HepG2 (cell line): Measurements from ENCODE around the gene NAGA. TPM values are rescaled to one million over a fixed set of nuclear protein-coding genes. Genes with fewer than 3 reads are reported as not detected.
A peak's percentile ranks its signal among the peaks of the same experiment; 100 is the strongest.
"Not testable (repeated sequence)": the region's sequence is repeated elsewhere in the genome, so short reads cannot be mapped to it uniquely, and the experiment has no call there.

ENCODE experiments used
- ATAC-seq: fragments of 200-7000 bp; cut with Tn5 transposase; 3 replicates; pipeline ENCODE4 v1.9.1; 2020; ENCODE audit warnings: mild to moderate bottlenecking, moderate library complexity
- BruUV-seq: library from RNA; stranded (reverse); fragments of 400-500 nt; replicated peaks from 2 replicates; lab custom pipeline; 2021; lab: Mats Ljungman, UMichigan
- CTCF ChIA-PET: fragments of 300-600 bp; formaldehyde crosslinking; extraction: SDS; loops from one replicate; lab custom pipeline; 2021; ENCODE audit warnings: low total read pairs, inconsistent platforms, low intra/inter-chr PET ratio; lab: Yijun Ruan, JAX
- POLR2A ChIA-PET: fragments of 350-600 bp; sonication (Branson Sonifier 250); formaldehyde crosslinking; loops from one replicate; lab custom pipeline; 2020; ENCODE audit warnings: antibody characterized with exemption, inconsistent platforms; lab: Yijun Ruan, JAX
- DNase-seq: peaks from one replicate; pipeline ENCODE4 v3.0.0-alpha.2; 2015; ENCODE audit warnings: low spot score
- FAIRE-seq: peaks from 3 replicates; lab custom pipeline; 2011; peaks lifted over from hg19 to GRCh38; lab: Jason Lieb, UNC
- H2AFZ ChIP-seq: one replicate; pipeline ENCODE4 v1.6.1; 2011; ENCODE audit warnings: low read length, inconsistent platforms
- H3K27ac ChIP-seq: fragments of 300-600 bp; 3 replicates; pipeline ENCODE4 v1.8.0; 2011; ENCODE audit warnings: mixed run types, mild to moderate bottlenecking, mixed read lengths, low read length, inconsistent platforms; ENCODE audit not compliant: insufficient read depth; ENCODE audit errors: extremely low read length
- H3K27me3 ChIP-seq, 2 experiments: fragments of 200-600 bp in 1 of 2; 2 replicates in 1 of 2; 3 replicates in 1 of 2; pipeline versions ENCODE4 v1.6.0 to v1.8.0; 2011; ENCODE audit warnings: low read length in 2 of 2, mild to moderate bottlenecking in 2 of 2, moderate library complexity in 2 of 2, inconsistent platforms in 1 of 2; ENCODE audit not compliant: insufficient read depth in 2 of 2, control insufficient read depth in 1 of 2
- H3K36me3 ChIP-seq, 2 experiments: fragments of 200-600 bp in 1 of 2; replicated peaks in 1 of 2; 2 replicates in 1 of 2; 3 replicates in 1 of 2; pipeline versions ENCODE4 v1.5.1 to v1.8.0; 2011; ENCODE audit warnings: low read length in 2 of 2, inconsistent platforms in 1 of 2; ENCODE audit not compliant: insufficient read depth in 2 of 2, control insufficient read depth in 1 of 2
- H3K4me1 ChIP-seq: 2 replicates; pipeline ENCODE4 v1.5.1; 2012; ENCODE audit warnings: low read length, inconsistent platforms; ENCODE audit not compliant: insufficient read depth
- H3K4me2 ChIP-seq: 2 replicates; pipeline ENCODE4 v1.6.0; 2011; ENCODE audit warnings: low read depth, low read length, inconsistent platforms
- H3K4me3 ChIP-seq, 3 experiments: fragments of 200-600 bp in 1 of 3; sonication (generic), shearing (Covaris generic) in 1 of 3; replicated peaks in 1 of 3; 2 replicates each; pipeline ENCODE4 v1.5.1; 2011 to 2016; ENCODE audit warnings: low read length in 3 of 3, inconsistent platforms in 2 of 3, low read depth in 2 of 3, mild to moderate bottlenecking in 2 of 3, control low read depth in 1 of 3, mixed read lengths in 1 of 3; ENCODE audit not compliant: insufficient read depth in 1 of 3
- H3K79me2 ChIP-seq: one replicate; pipeline ENCODE4 v1.6.1; 2011; ENCODE audit warnings: low read length, inconsistent platforms; ENCODE audit not compliant: insufficient read depth
- H3K9ac ChIP-seq: 2 replicates; pipeline ENCODE4 v1.6.0; 2011; ENCODE audit warnings: mild to moderate bottlenecking, low read depth, low read length, inconsistent platforms; ENCODE audit not compliant: insufficient read depth
- H3K9me3 ChIP-seq: 2 replicates; pipeline ENCODE4 v1.5.1; 2012; ENCODE audit warnings: mild to moderate bottlenecking, low read length
- H4K20me1 ChIP-seq: 2 replicates; pipeline ENCODE4 v1.6.0; 2011; ENCODE audit warnings: inconsistent platforms, mild to moderate bottlenecking, low read length, moderate library complexity; ENCODE audit not compliant: insufficient read depth
- THAP8 ChIP-seq: sonication (generic); formaldehyde crosslinking; IDR thresholded peaks from 2 replicates; pipeline ENCODE4 v1.5.1; 2020; ENCODE audit warnings: missing genetic modification reagents, mild to moderate bottlenecking, borderline replicate concordance
- ZNF280D ChIP-seq: sonication (generic); formaldehyde crosslinking; IDR thresholded peaks from 2 replicates; pipeline ENCODE4 v1.5.1; 2020; ENCODE audit warnings: mild to moderate bottlenecking, missing genetic modification reagents
- ZNF562 ChIP-seq: sonication (generic); formaldehyde crosslinking; IDR thresholded peaks from 2 replicates; pipeline ENCODE4 v1.8.0; 2022; ENCODE audit warnings: missing genetic modification reagents, borderline replicate concordance
- ZNF713 ChIP-seq: sonication (generic); formaldehyde crosslinking; IDR thresholded peaks from 2 replicates; pipeline ENCODE4 v1.4.0; 2020; ENCODE audit warnings: mild to moderate bottlenecking, missing genetic modification reagents
- WGBS: methylation state at CpG from one replicate; pipeline ENCODE4 v1.1.6; 2017; ENCODE audit warnings: low lambda C conversion rate; 5-methylcytosine and 5-hydroxymethylcytosine counted together
- in situ Hi-C: cut with HindIII; loops from 2 replicates; pipeline ENCODE4 v1.10.0; 2017; ENCODE audit warnings: low pct_unique_long_range_greater_than_20kb; ENCODE audit not compliant: extremely low pct_ligation_motif_present
- intact Hi-C: fragments of 100-400 bp; cut with micrococcal nuclease; formaldehyde crosslinking; loops from one replicate; pipeline ENCODE4 v1.10.0; 2022; ENCODE audit not compliant: unreplicated experiment
- polyA plus RNA-seq, 8 experiments: library from polyadenylated mRNA; depleted of rRNA in 3 of 8; stranded (reverse) in 7 of 8; unstranded in 1 of 8; fragments of >200 nt; fragmentation: Illumina TruSeq in 4 of 8; extraction: Trizol in 4 of 8; gene quantifications; 2 replicates each; pipeline versions ENCODE4 v1.2.1 to v1.2.3, GENCODE V29; 2011 to 2016; ENCODE audit warnings: low read depth in 4 of 8, missing spikeins in 1 of 8, mixed read lengths in 1 of 8; ENCODE audit not compliant: insufficient read depth in 1 of 8
- total RNA-seq, 5 experiments: library from RNA; depleted of rRNA; stranded (reverse); fragments of >200 nt; fragmentation: Illumina TruSeq; extraction: Trizol; gene quantifications; 2 replicates each; pipeline ENCODE4 v1.2.3, GENCODE V29; 2016; ENCODE audit warnings: low read depth in 1 of 5

Gene NAGA
- total and polyA plus RNA-seq, 2 of the 13 experiments (the other 11 are each of a cell fraction or from before 2014, with no cell fraction given), result 15.1 to 23.4 TPM

- intact Hi-C loops (no loop called here), in situ Hi-C loops (no loop called here)
- WGBS, result 92% methylated on average over 18 of the region's 18 CpGs
- Histone ChIP-seq H3K27ac (no peak overlapping the region), H2AFZ (no peak overlapping the region), H3K4me3 (no peak overlapping the region), H3K79me2 (no peaks in the 10 kb centered on the region), H3K9ac (no peak overlapping the region), H3K27me3 (no peaks in the 10 kb centered on the region), H3K36me3 (no peaks in the 10 kb centered on the region), H3K4me1 (no peaks in the 10 kb centered on the region), H4K20me1 (no peaks in the 10 kb centered on the region), H3K9me3 (peaks cover 15% of the 10 kb centered on the region), H3K4me2 (no peak overlapping the region)
- ChIA-PET CTCF (no interaction called here), POLR2A (no interaction called here)
- no TSS peak for BruUV-seq
- no peak for TF ChIP-seq THAP8 (CRISPR knock-in tag)
- no peak for TF ChIP-seq ZNF713 (CRISPR knock-in tag)
- FAIRE-seq (no peak), DNase-seq (no peak), ATAC-seq (no peak)
Measured at GRCh38 chr22:42108848-42109247, 38.2 kb upstream of the NAGA start.

- intact Hi-C loops, H4K20me1 ChIP-seq, FAIRE-seq, H2AFZ ChIP-seq, H3K4me2 ChIP-seq, H3K36me3 ChIP-seq, BruUV-seq, CTCF ChIA-PET, H3K79me2 ChIP-seq, H3K9ac ChIP-seq, H3K4me3 ChIP-seq, H3K27ac ChIP-seq, H3K27me3 ChIP-seq, DNase-seq, H3K4me1 ChIP-seq, POLR2A ChIA-PET, in situ Hi-C loops, ATAC-seq: not testable (repeated sequence)
- TF ChIP-seq ZNF280D (CRISPR knock-in tag) (0 out of 2 replicates have a peak, but pooled peaks have one; percentile 33), ZNF562 (CRISPR knock-in tag) (peak; percentile 82; the same call in 1 of the 2 replicates)
- WGBS, result 62% methylated on average over 6 of the region's 6 CpGs
- peaks cover 29% of the 10 kb centered on the region for H3K9me3 ChIP-seq
Measured at GRCh38 chr22:42104332-42104860, 33.8 kb upstream of the NAGA start.
